ENCODE measurements around the gene TLR7. TPM values are rescaled to one million over a fixed set of nuclear protein-coding genes. Genes with fewer than 3 reads are reported as not detected.

Gene TLR7
- total RNA-seq, 1 experiment from 2014 or later: 0.11 TPM

- ChIA-PET POLR2A (ENCODE audit: low non-redundant PET) (no interaction called here), CTCF (no interaction called here)
- BruUV-seq (replicated peaks): no TSS peak
- H3K27me3 ChIP-seq (replicated peaks; ENCODE audit: insufficient read depth, low read depth, low read length, poor library complexity): no peaks in the 10 kb centered on the region
- H3K27ac ChIP-seq (ENCODE audit: low read depth, low read length, poor library complexity, severe bottlenecking): no peak overlapping the region
- H3K4me3 ChIP-seq (ENCODE audit: low read depth, low read length, poor library complexity, severe bottlenecking): no peak overlapping the region
- no peaks in the 10 kb centered on the region for H3K4me1 ChIP-seq (ENCODE audit: insufficient read depth, low read length, poor library complexity, severe bottlenecking)
- no peaks in the 10 kb centered on the region for H3K36me3 ChIP-seq (ENCODE audit: insufficient read depth, low read length, poor library complexity, severe bottlenecking)
- no peak for TF ChIP-seq EZH2 (IDR thresholded peaks at IDR 0.05; ENCODE audit: borderline replicate concordance, low read depth, low read length, poor library complexity, severe bottlenecking)
- H3K9me3 ChIP-seq (ENCODE audit: low read depth, low read length, poor library complexity, severe bottlenecking): no peaks in the 10 kb centered on the region
- no peak for DNase-seq (ENCODE audit: low spot score)
- intact Hi-C loops (cut with micrococcal nuclease; ENCODE audit: unreplicated experiment): no loop called here
Observed at GRCh38 chrX:12930150-12930549, 63.3 kb downstream of the TLR7 start.

- TF ChIP-seq EZH2 (IDR thresholded peaks at IDR 0.05; ENCODE audit: borderline replicate concordance, low read depth, low read length, poor library complexity, severe bottlenecking) (no peak), CTCF (conservative IDR thresholded peaks at IDR 0.05; ENCODE audit: low read depth, low read length) (no peak)
- Histone ChIP-seq H3K4me3 (ENCODE audit: low read depth, low read length, poor library complexity, severe bottlenecking) (no peak overlapping the region), H3K4me1 (ENCODE audit: insufficient read depth, low read length, poor library complexity, severe bottlenecking) (no peaks in the 10 kb centered on the region), H3K27ac (ENCODE audit: low read depth, low read length, poor library complexity, severe bottlenecking) (no peak overlapping the region), H3K36me3 (ENCODE audit: insufficient read depth, low read length, poor library complexity, severe bottlenecking) (no peaks in the 10 kb centered on the region), H3K27me3 (replicated peaks; ENCODE audit: insufficient read depth, low read depth, low read length, poor library complexity) (no peaks in the 10 kb centered on the region), H3K9me3 (ENCODE audit: low read depth, low read length, poor library complexity, severe bottlenecking) (peaks cover 3% of the 10 kb centered on the region)
- ChIA-PET POLR2A (ENCODE audit: low non-redundant PET) (no interaction called here), CTCF (no interaction called here)
- BruUV-seq (replicated peaks): no TSS peak
- intact Hi-C loops (cut with micrococcal nuclease; ENCODE audit: unreplicated experiment): no loop called here
- no peak for DNase-seq (ENCODE audit: low spot score)
Observed at GRCh38 chrX:12932244-12932643, 65.4 kb downstream of the TLR7 start.

GRCh38 chrX:12934850-12935249 lies 68.0 kb downstream of the TLR7 start:
- intact Hi-C loops (cut with micrococcal nuclease; ENCODE audit: unreplicated experiment): no loop called here
- no peaks in the 10 kb centered on the region for H3K36me3 ChIP-seq (ENCODE audit: insufficient read depth, low read length, poor library complexity, severe bottlenecking)
- no peak overlapping the region for H3K4me3 ChIP-seq (ENCODE audit: low read depth, low read length, poor library complexity, severe bottlenecking)
- no TSS peak for BruUV-seq (replicated peaks)
- no peak for DNase-seq (ENCODE audit: low spot score)
- ChIA-PET CTCF (no interaction called here), POLR2A (ENCODE audit: low non-redundant PET) (interaction anchor here (0.6 kb wide), 1 partner anchor 137 kb away, joined by 3 read pairs; no protein-coding TSS in a partner anchor)
- H3K4me1 ChIP-seq (ENCODE audit: insufficient read depth, low read length, poor library complexity, severe bottlenecking): no peaks in the 10 kb centered on the region
- H3K27ac ChIP-seq (ENCODE audit: low read depth, low read length, poor library complexity, severe bottlenecking): no peak overlapping the region
- TF ChIP-seq EZH2 (IDR thresholded peaks at IDR 0.05; ENCODE audit: borderline replicate concordance, low read depth, low read length, poor library complexity, severe bottlenecking) (no peak), CTCF (conservative IDR thresholded peaks at IDR 0.05; ENCODE audit: low read depth, low read length) (no peak)
- H3K27me3 ChIP-seq (replicated peaks; ENCODE audit: insufficient read depth, low read depth, low read length, poor library complexity): no peaks in the 10 kb centered on the region
- peaks cover 8% of the 10 kb centered on the region for H3K9me3 ChIP-seq (ENCODE audit: low read depth, low read length, poor library complexity, severe bottlenecking)

- no peak overlapping the region for H3K4me3 ChIP-seq (ENCODE audit: low read depth, low read length, poor library complexity, severe bottlenecking)
- no peaks in the 10 kb centered on the region for H3K4me1 ChIP-seq (ENCODE audit: insufficient read depth, low read length, poor library complexity, severe bottlenecking)
- intact Hi-C loops (cut with micrococcal nuclease; ENCODE audit: unreplicated experiment): no loop called here
- ChIA-PET POLR2A (ENCODE audit: low non-redundant PET) (no interaction called here), CTCF (no interaction called here)
- H3K27me3 ChIP-seq (replicated peaks; ENCODE audit: insufficient read depth, low read depth, low read length, poor library complexity): no peaks in the 10 kb centered on the region
- BruUV-seq (replicated peaks): no TSS peak
- TF ChIP-seq CTCF (conservative IDR thresholded peaks at IDR 0.05; ENCODE audit: low read depth, low read length) (no peak), EZH2 (IDR thresholded peaks at IDR 0.05; ENCODE audit: borderline replicate concordance, low read depth, low read length, poor library complexity, severe bottlenecking) (no peak)
- DNase-seq (ENCODE audit: low spot score): no peak
- H3K36me3 ChIP-seq (ENCODE audit: insufficient read depth, low read length, poor library complexity, severe bottlenecking): no peaks in the 10 kb centered on the region
- H3K27ac ChIP-seq (ENCODE audit: low read depth, low read length, poor library complexity, severe bottlenecking): no peak overlapping the region
- H3K9me3 ChIP-seq (ENCODE audit: low read depth, low read length, poor library complexity, severe bottlenecking): peaks cover 8% of the 10 kb centered on the region
Observed at GRCh38 chrX:12936947-12937346, 70.1 kb downstream of the TLR7 start.
